ENCODE data around the gene PLEKHG4B. TPM values are rescaled to one million over a fixed set of nuclear protein-coding genes. Genes with fewer than 3 reads are reported as not detected.

The PLEKHG4B gene
- total and polyA plus RNA-seq, 4 donors = 4.2 to 18.2 (median 13.7) TPM

- 98% methylated on average over 5 of the region's 7 CpGs for WGBS (ENCODE audit: insufficient coverage)
These were observed 48.5 kb downstream of the PLEKHG4B start for GRCh38 chr5:140443-140829.

GRCh38 chr5:141211-141610 is 49.2 kb downstream of the PLEKHG4B start:
- DNase-seq (ENCODE audit: low read depth in 4 of 6, low spot score in 6 of 6) = no peak
- no peak overlapping the region for H3K4me3 ChIP-seq (ENCODE audit: low read depth, low read length)
- no peaks in the 10 kb centered on the region for H3K4me1 ChIP-seq (ENCODE audit: control insufficient read depth, insufficient read depth, low read length)
- H3K9me3 ChIP-seq (ENCODE audit: control insufficient read depth, insufficient read depth, low read length) = no peaks in the 10 kb centered on the region
- H3K27me3 ChIP-seq (ENCODE audit: control insufficient read depth, insufficient read depth, low read length) = no peaks in the 10 kb centered on the region
- WGBS (ENCODE audit: insufficient coverage) = 86% methylated on average over 9 of the region's 13 CpGs
- peaks cover 60% of the 10 kb centered on the region for H3K36me3 ChIP-seq (ENCODE audit: control insufficient read depth, insufficient read depth, low read length)
- H3K27ac ChIP-seq (ENCODE audit: low read depth, low read length) = no peak overlapping the region

More at GRCh38 chr5:140443-140829, 48.5 kb downstream of the PLEKHG4B start:
- no peaks in the 10 kb centered on the region for H3K9me3 ChIP-seq (ENCODE audit: control insufficient read depth, insufficient read depth, low read length)
- no peak overlapping the region for H3K27ac ChIP-seq (ENCODE audit: low read depth, low read length)
- H3K36me3 ChIP-seq (ENCODE audit: control insufficient read depth, insufficient read depth, low read length) = peaks cover 52% of the 10 kb centered on the region
- no peaks in the 10 kb centered on the region for H3K27me3 ChIP-seq (ENCODE audit: control insufficient read depth, insufficient read depth, low read length)
- no peak overlapping the region for H3K4me3 ChIP-seq (ENCODE audit: low read depth, low read length)
- no peaks in the 10 kb centered on the region for H3K4me1 ChIP-seq (ENCODE audit: control insufficient read depth, insufficient read depth, low read length)
- no peak for DNase-seq (ENCODE audit: low read depth in 4 of 6, low spot score in 6 of 6)

GRCh38 chr5:141761-142160 is 49.8 kb downstream of the PLEKHG4B start:
- Histone ChIP-seq H3K9me3 (ENCODE audit: control insufficient read depth, insufficient read depth, low read length) (no peaks in the 10 kb centered on the region), H3K4me1 (ENCODE audit: control insufficient read depth, insufficient read depth, low read length) (no peaks in the 10 kb centered on the region), H3K36me3 (ENCODE audit: control insufficient read depth, insufficient read depth, low read length) (peaks cover 66% of the 10 kb centered on the region), H3K4me3 (ENCODE audit: low read depth, low read length) (no peak overlapping the region), H3K27me3 (ENCODE audit: control insufficient read depth, insufficient read depth, low read length) (no peaks in the 10 kb centered on the region), H3K27ac (ENCODE audit: low read depth, low read length) (no peak overlapping the region)
- DNase-seq (ENCODE audit: low read depth in 4 of 6, low spot score in 6 of 6) = no peak
- WGBS (ENCODE audit: insufficient coverage) = 88% methylated on average over 12 of the region's 12 CpGs

GRCh38 chr5:142246-142810 is 50.4 kb downstream of the PLEKHG4B start:
- Histone ChIP-seq H3K27me3 (ENCODE audit: control insufficient read depth, insufficient read depth, low read length) (no peaks in the 10 kb centered on the region), H3K27ac (ENCODE audit: low read depth, low read length) (no peak overlapping the region), H3K4me3 (ENCODE audit: low read depth, low read length) (no peak overlapping the region), H3K9me3 (ENCODE audit: control insufficient read depth, insufficient read depth, low read length) (peaks cover 2% of the 10 kb centered on the region), H3K4me1 (ENCODE audit: control insufficient read depth, insufficient read depth, low read length) (no peaks in the 10 kb centered on the region), H3K36me3 (ENCODE audit: control insufficient read depth, insufficient read depth, low read length) (peaks cover 70% of the 10 kb centered on the region)
- 95% methylated on average over 17 of the region's 18 CpGs for WGBS (ENCODE audit: insufficient coverage)
- no peak for DNase-seq (ENCODE audit: low read depth in 4 of 6, low spot score in 6 of 6)

GRCh38 chr5:143041-143440 is 51.1 kb downstream of the PLEKHG4B start:
- H3K36me3 ChIP-seq (ENCODE audit: control insufficient read depth, insufficient read depth, low read length) = peaks cover 65% of the 10 kb centered on the region
- H3K4me1 ChIP-seq (ENCODE audit: control insufficient read depth, insufficient read depth, low read length) = no peaks in the 10 kb centered on the region
- no peak for DNase-seq (ENCODE audit: low read depth in 4 of 6, low spot score in 6 of 6)
- peaks cover 8% of the 10 kb centered on the region for H3K9me3 ChIP-seq (ENCODE audit: control insufficient read depth, insufficient read depth, low read length)
- no peak overlapping the region for H3K27ac ChIP-seq (ENCODE audit: low read depth, low read length)
- no peak overlapping the region for H3K4me3 ChIP-seq (ENCODE audit: low read depth, low read length)
- H3K27me3 ChIP-seq (ENCODE audit: control insufficient read depth, insufficient read depth, low read length) = no peaks in the 10 kb centered on the region
- WGBS (ENCODE audit: insufficient coverage) = 93% methylated on average over 17 of the region's 17 CpGs

- peaks cover 56% of the 10 kb centered on the region for H3K36me3 ChIP-seq (ENCODE audit: control insufficient read depth, insufficient read depth, low read length)
- WGBS (ENCODE audit: insufficient coverage) = 98% methylated on average over 8 of the region's 8 CpGs
- H3K4me1 ChIP-seq (ENCODE audit: control insufficient read depth, insufficient read depth, low read length) = no peaks in the 10 kb centered on the region
- H3K27ac ChIP-seq (ENCODE audit: low read depth, low read length) = no peak overlapping the region
- H3K9me3 ChIP-seq (ENCODE audit: control insufficient read depth, insufficient read depth, low read length) = peaks cover 8% of the 10 kb centered on the region
- no peak for DNase-seq (ENCODE audit: low read depth in 4 of 6, low spot score in 6 of 6)
- no peaks in the 10 kb centered on the region for H3K27me3 ChIP-seq (ENCODE audit: control insufficient read depth, insufficient read depth, low read length)
- no peak overlapping the region for H3K4me3 ChIP-seq (ENCODE audit: low read depth, low read length)
These were observed 53.0 kb downstream of the PLEKHG4B start for GRCh38 chr5:144941-145340.

GRCh38 chr5:145585-146323 is 53.8 kb downstream of the PLEKHG4B start:
- H3K27me3 ChIP-seq (ENCODE audit: control insufficient read depth, insufficient read depth, low read length) = no peaks in the 10 kb centered on the region
- no peak for DNase-seq (ENCODE audit: low read depth in 4 of 6, low spot score in 6 of 6)
- no peak overlapping the region for H3K27ac ChIP-seq (ENCODE audit: low read depth, low read length)
- no peaks in the 10 kb centered on the region for H3K4me1 ChIP-seq (ENCODE audit: control insufficient read depth, insufficient read depth, low read length)
- H3K36me3 ChIP-seq (ENCODE audit: control insufficient read depth, insufficient read depth, low read length) = peaks cover 50% of the 10 kb centered on the region
- H3K9me3 ChIP-seq (ENCODE audit: control insufficient read depth, insufficient read depth, low read length) = peaks cover 8% of the 10 kb centered on the region
- WGBS (ENCODE audit: insufficient coverage) = 94% methylated on average over 7 of the region's 7 CpGs
- no peak overlapping the region for H3K4me3 ChIP-seq (ENCODE audit: low read depth, low read length)

GRCh38 chr5:147751-148150 is 55.8 kb downstream of the PLEKHG4B start:
- Histone ChIP-seq H3K36me3 (ENCODE audit: control insufficient read depth, insufficient read depth, low read length) (peaks cover 37% of the 10 kb centered on the region), H3K4me1 (ENCODE audit: control insufficient read depth, insufficient read depth, low read length) (no peaks in the 10 kb centered on the region), H3K27me3 (ENCODE audit: control insufficient read depth, insufficient read depth, low read length) (no peaks in the 10 kb centered on the region), H3K9me3 (ENCODE audit: control insufficient read depth, insufficient read depth, low read length) (peaks cover 8% of the 10 kb centered on the region), H3K4me3 (ENCODE audit: low read depth, low read length) (no peak overlapping the region), H3K27ac (ENCODE audit: low read depth, low read length) (no peak overlapping the region)
- WGBS (ENCODE audit: insufficient coverage) = no CpG with 5 or more reads among the region's 1 CpG
- no peak for DNase-seq (ENCODE audit: low read depth in 4 of 6, low spot score in 6 of 6)

- 90% methylated on average over 1 of the region's 6 CpGs for WGBS (ENCODE audit: insufficient coverage)
- no peak overlapping the region for H3K4me3 ChIP-seq (ENCODE audit: low read depth, low read length)
- no peak overlapping the region for H3K27ac ChIP-seq (ENCODE audit: low read depth, low read length)
- DNase-seq (ENCODE audit: low read depth in 4 of 6, low spot score in 6 of 6) = no peak
- H3K9me3 ChIP-seq (ENCODE audit: control insufficient read depth, insufficient read depth, low read length) = peaks cover 8% of the 10 kb centered on the region
- peaks cover 36% of the 10 kb centered on the region for H3K36me3 ChIP-seq (ENCODE audit: control insufficient read depth, insufficient read depth, low read length)
- H3K27me3 ChIP-seq (ENCODE audit: control insufficient read depth, insufficient read depth, low read length) = no peaks in the 10 kb centered on the region
- peaks cover 2% of the 10 kb centered on the region for H3K4me1 ChIP-seq (ENCODE audit: control insufficient read depth, insufficient read depth, low read length)
These were observed 57.9 kb downstream of the PLEKHG4B start for GRCh38 chr5:149745-150485.
